ENCODE data around the gene FXYD5.
"Not testable (repeated sequence)": the region's sequence is repeated elsewhere in the genome, so short reads cannot be mapped to it uniquely, and the experiment has no call there.

Gene FXYD5

GRCh38 chr19:35179830-35180229 lies 25.3 kb downstream of the FXYD5 start:
- DNase-seq (ENCODE audit: low read depth), result no peak

DNA sequence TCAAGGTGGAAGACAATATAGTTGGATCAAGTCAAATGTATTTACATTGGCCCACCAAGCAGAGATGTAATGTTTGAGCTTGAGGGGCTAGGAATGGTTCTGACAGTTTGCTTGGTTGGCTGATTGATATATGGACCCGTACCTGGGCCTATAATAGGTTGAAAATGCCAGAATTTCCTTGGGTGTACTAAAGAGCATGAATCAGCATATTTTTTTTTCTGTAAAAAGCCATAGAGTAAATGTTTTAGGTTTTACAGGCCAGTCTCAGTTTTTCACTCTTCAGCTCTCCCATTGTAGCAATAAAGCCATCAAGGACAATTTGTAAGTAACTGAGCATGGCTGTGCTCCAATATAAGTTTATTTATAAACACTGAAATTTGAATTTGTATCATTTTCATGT lies 26.9 kb downstream of the FXYD5 start:
- DNase-seq (ENCODE audit: low read depth), result no peak

DNA sequence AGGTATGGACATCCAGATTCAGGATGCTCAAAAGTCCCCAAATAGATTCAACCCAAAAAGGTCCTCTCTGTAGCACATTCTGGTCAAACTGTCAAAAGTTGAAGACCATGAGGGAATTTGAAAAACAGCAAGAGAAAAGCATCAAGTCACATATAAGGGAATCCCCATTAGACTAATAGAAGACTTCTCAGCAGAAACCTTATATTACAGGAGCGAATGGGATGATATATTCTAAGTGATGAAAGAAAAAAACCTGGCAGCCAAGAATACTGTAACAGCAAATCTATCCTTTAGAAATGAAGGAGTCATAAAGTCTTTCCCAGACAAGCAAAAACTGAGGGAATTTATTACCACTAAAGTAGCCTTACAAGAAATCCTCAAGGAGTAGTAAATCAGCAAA lies 29.7 kb downstream of the FXYD5 start:
- DNase-seq (ENCODE audit: low read depth), result no peak

GRCh38 chr19:35184884-35185283 lies 30.3 kb downstream of the FXYD5 start:
- DNase-seq (ENCODE audit: low read depth), result no peak

DNA sequence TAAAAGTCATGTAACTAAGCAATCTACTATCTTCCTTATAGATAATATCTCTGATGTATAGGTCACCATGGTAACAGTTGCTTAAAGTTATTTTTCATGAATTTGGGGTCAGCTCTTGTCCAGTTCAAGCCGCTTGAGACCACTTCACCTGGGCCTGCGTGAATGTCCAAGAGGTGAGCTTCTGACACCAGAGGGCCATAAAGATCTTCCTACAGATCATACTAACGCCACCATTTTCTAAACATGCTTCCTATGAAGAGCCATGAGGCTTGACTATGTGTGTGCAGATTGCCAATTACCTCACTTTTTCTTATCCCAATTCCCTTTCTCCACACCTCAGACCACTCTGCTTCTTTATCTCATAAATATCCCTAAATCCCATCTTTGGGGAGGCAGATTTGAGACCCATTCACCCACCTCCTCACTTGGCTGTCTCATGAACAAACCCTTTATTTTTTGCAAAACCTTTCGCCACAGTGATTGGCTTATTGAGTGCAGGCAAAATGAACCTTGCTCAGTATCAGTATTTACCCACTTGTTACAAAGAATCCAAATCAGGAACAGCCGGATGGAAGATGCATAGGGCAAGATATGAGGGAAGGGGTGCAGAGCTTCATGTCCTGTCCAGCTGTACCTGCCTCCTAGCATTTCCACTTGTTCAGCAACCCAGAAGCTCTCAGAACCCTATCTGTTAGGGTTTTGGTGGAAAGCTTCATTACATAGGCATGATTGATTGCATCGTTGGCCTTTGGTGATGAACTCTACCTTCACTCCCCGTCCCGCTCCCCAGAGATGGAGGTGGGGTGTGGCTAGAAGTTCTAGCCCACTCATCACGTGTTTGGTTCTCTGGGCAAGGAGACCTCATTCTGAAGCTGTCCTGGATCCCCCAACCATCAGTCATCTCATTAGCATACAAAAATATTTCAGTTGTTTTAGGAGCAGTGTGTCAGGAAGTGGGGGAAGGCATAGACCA lies 39.8 kb downstream of the FXYD5 start:
- no peak for DNase-seq (ENCODE audit: low read depth)

DNA sequence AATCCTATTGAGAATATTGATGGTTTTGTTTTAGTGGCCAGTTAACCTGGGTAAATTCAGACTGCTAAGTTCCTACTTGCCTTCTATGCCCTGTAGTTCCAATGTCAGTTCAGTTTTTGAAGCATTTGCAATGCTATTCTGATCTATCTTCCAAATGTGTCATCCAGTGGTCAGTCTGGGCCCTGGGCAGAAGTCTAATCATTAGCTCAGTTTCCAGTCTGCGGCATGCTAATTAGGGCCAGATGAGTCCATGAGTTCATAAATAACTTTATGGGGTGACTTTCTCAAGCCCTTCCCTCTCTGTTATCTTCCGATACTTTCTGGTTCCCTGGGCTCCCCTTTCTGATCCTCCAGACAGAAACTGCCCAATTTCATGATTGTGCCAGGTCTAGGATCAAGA lies 41.3 kb downstream of the FXYD5 start:
- no peak for DNase-seq (ENCODE audit: low read depth)

DNA sequence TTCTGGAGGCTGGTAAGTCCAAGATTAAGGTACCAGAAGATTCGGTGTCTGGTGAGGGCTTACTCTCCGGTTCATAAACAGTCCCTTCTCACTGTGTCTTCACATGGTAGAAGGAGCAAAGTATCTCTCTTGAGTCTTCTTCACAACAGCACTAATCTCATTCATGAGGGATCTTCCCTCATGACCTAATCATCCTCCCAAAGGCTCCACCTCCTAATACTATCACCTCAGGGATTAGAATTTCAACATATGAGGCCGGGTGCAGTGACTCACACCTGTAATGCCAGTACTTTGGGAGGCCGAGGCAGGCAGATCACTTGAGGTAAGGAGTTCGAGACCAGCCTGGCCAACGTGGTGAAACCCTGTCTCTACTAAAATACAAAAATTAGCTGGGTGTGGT lies 42.3 kb downstream of the FXYD5 start:
- DNase-seq (ENCODE audit: low read depth), result not testable (repeated sequence)

- no peak for DNase-seq (ENCODE audit: low read depth)
Measured at GRCh38 chr19:35199481-35199880, 44.9 kb downstream of the FXYD5 start.

GRCh38 chr19:35202722-35203688 lies 48.5 kb downstream of the FXYD5 start:
- DNase-seq (ENCODE audit: low read depth), result no peak

DNA sequence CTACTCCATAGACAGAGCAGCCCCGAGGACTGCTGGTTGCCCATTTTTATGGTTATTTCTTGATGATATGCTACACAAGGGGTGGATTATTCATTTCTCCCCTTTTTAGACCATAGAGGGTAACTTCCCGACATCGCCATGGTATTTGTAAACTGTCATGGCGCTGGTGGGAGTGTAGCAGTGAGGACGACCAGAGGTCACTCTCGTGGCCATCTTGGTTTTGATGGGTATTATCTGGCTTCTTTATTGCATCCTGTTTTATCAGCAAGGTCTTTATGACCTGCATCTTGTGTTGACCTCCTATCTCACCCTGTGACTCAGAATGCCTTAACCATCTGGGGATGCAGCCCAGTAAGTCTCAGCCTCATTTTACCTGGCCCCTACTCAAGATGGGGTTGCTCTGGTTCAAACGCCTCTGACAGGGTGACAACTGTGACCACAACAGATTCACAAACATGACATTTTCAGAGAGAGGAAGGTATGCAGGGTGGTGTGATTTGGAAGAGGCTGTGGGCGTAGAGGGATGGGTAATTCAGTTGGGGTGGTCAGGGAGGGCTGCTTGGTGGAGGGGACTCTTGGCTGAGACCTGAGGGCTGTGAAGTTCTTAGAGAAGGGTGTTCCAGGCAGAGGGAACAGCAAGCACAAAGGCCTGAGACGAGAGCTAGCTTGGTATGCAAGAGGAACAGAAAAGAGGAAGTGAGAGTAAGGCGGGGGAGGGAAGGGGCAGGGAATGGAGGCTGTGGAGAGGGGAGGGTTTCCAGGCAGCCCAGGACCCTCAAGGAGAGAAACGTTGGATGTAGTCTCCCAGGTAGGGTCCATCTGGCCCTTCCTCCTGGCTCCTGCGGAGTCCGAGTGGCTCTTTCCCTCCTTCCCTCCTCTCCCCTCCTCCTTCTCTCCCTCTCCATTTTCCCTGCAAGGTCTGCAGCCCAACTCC lies 50.5 kb downstream of the FXYD5 start:
- no peak for DNase-seq (ENCODE audit: low read depth)

GRCh38 chr19:35205733-35206323 lies 51.3 kb downstream of the FXYD5 start:
- no peak for DNase-seq (ENCODE audit: low read depth)

DNA sequence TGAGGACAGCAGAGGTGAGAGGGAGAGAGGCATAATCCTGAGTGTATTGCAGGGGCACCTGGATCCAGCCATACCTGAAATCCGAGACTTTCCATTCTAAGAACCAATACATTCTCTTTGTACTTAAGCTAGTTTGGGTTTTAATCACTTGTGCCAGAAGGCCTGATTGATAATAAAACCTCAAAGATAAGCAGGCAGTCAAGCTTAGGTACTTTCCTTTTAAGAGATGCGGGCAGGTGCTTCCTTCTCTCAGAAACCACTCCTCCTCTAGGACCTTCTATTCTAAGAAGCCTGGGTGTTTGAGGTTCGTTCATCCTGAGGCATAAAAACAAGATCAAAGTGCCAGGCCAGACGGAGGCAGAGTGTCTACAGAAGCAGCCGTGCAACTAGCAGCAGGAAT lies 51.8 kb downstream of the FXYD5 start:
- DNase-seq (ENCODE audit: low read depth), result no peak

GRCh38 chr19:35206855-35207254 lies 52.3 kb downstream of the FXYD5 start:
- DNase-seq (ENCODE audit: low read depth), result no peak

- DNase-seq (ENCODE audit: low read depth), result no peak
Measured at GRCh38 chr19:35207391-35207871, 52.9 kb downstream of the FXYD5 start.

- DNase-seq (ENCODE audit: low read depth), result no peak
Measured at GRCh38 chr19:35208121-35208520, 53.6 kb downstream of the FXYD5 start.

GRCh38 chr19:35209646-35210045 lies 55.1 kb downstream of the FXYD5 start:
- no peak for DNase-seq (ENCODE audit: low read depth)

GRCh38 chr19:35211545-35212230 lies 57.2 kb downstream of the FXYD5 start:
- DNase-seq (ENCODE audit: low read depth), result peak; percentile 68

DNA sequence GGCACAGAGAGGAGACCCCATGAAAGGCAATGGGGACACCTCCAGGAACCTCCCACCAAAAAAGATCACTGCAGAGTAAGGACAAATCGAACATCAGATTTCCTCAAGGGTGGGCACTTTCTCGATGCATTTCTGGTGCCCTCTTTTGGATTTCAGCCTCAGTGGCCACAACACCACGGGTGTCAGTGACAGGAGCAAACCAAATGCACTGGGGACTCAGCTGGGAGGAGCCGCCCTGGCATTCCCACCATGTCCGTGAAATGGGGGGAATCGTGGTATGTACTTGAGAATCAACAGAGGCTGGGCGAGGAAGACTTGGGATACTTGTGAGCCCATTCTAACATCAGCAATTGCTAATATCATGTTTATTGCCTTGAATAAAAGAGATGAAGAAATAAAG lies 57.7 kb downstream of the FXYD5 start:
- no peak for DNase-seq (ENCODE audit: low read depth)

DNA sequence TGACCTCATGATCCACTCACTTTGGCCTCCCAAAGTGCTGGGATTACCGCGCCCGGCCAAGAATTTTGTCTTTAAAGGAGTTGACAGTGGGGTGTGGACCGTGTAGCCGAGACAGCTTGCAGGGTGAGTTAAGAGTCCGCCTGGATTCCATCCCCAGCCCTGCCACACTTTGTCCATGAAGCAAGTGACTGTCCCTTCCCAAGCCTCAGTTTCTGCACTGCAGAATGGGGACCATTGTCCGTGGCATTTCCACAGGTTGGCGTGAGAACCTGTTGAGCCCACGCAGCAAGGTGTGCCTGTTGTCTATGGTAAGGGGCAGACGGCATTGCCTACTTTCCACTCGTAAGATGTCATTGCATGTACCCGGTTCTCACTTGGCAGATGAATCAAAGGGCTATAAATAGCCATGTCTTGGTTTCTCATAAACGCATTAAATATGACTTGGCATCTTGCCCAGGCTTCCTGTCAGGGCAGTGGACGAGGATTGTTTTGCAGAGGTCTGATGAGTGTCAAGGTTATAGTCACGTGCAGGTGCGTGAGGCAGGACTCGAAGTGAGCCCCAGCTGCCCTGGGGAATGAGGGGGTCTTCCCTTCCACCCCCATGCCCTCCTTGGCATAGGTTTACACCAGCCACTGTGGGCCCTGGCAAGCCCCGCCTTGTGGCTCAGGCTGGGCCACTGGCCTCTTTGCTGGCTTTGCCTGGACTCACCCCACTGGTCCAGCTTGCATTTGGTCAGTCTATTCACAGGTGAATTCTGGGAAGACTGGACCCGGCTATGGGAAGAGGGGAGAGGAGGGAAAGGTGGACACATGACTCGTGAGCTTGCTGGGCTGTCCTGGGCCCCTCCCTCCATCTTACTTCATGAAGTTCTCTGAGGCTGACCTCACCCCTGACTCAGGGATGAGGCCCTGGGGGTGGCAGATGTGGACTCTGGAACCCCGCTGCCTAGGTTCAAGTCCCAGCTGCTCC lies 59.4 kb downstream of the FXYD5 start:
- peak; percentile 78 for DNase-seq (ENCODE audit: low read depth)
